Activated CD8-positive, alpha-beta T cell treated with anti-CD3 and anti-CD28 coated beads for 36 hours (primary cell): ENCODE results near the gene PPP1R9A. TPM values are rescaled to one million over a fixed set of nuclear protein-coding genes. Genes with fewer than 3 reads are reported as not detected.

ENCODE experiments used
- ATAC-seq: fragments of 200-7000 bp; cut with Tn5 transposase; one replicate; pipeline ENCODE4 v1.10.0; 2021; ENCODE audit warnings: mild to moderate bottlenecking, moderate library complexity
- CTCF ChIA-PET: fragments of 350-600 bp; sonication (Branson Sonifier 250); formaldehyde crosslinking; loops from one replicate; lab custom pipeline; 2021; ENCODE audit warnings: antibody characterized with exemption; lab: Charles Lee
- POLR2A ChIA-PET: fragments of 350-600 bp; sonication (Branson Sonifier 250); formaldehyde crosslinking; loops from one replicate; lab custom pipeline; 2021; ENCODE audit warnings: antibody characterized with exemption; lab: Charles Lee
- DNase-seq: peaks from one replicate; pipeline ENCODE4 v3.0.0-alpha.2; 2020
- H3K27ac Mint-ChIP-seq: one replicate; pipeline ENCODE4 v1.8.0; 2021; ENCODE audit warnings: mild to moderate bottlenecking, mixed read lengths
- H3K27me3 Mint-ChIP-seq: one replicate; pipeline ENCODE4 v1.8.0; 2021; ENCODE audit warnings: mixed read lengths
- H3K36me3 Mint-ChIP-seq: one replicate; pipeline ENCODE4 v1.8.0; 2021; ENCODE audit warnings: low read depth, mixed read lengths
- H3K4me1 Mint-ChIP-seq: one replicate; pipeline ENCODE4 v1.8.0; 2021; ENCODE audit warnings: low read depth, mixed read lengths
- H3K4me3 Mint-ChIP-seq: one replicate; pipeline ENCODE4 v1.8.0; 2021; ENCODE audit warnings: mild to moderate bottlenecking, moderate library complexity, mixed read lengths
- H3K9me3 Mint-ChIP-seq: one replicate; pipeline ENCODE4 v1.8.0; 2021; ENCODE audit warnings: mixed read lengths
- intact Hi-C: fragments of 100-400 bp; cut with micrococcal nuclease; formaldehyde crosslinking; loops from one replicate; pipeline ENCODE4 v1.10.0; 2022
- total RNA-seq, 2 experiments: library from RNA; stranded (reverse); gene quantifications; one replicate each; pipeline ENCODE4 v1.2.3, GENCODE V29; 2021
- TF ChIP-seq, protein P1 (sequence below): fragments of 200-600 bp; IDR thresholded peaks from one replicate; pipeline ENCODE4 v1.8.0; 2022; ENCODE audit warnings: antibody characterized with exemption, mild to moderate bottlenecking

PPP1R9A gene
- total RNA-seq, 2 experiments from 2014 or later, result 0.05 to 0.13 TPM

DNA sequence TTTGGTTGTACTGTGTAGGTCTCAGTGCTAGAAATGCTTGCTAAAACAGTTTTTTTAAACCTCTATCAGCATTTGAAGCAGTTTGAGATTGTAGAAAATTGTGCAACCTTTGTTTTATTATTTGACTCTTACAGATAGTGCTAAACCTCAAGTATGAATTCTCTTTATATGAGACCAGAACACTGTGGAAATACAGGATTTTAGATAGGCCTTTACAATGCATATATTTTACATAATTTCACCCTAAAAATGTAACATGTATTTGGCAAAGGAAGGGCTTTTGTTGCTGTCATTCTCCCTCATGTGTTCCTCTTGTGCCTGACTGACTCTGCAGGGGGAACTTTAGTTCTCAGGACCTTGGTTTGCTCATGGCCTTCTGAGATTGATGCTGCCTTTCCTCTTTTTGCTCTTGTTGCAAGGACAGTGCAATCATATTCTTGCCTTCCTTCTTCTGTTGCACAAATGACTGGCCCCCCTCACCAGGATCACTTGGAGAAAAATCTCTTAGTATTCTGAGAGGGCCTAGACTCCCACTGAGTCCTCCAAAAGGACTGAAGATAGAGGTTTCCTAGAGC is 188.7 kb downstream of the PPP1R9A start:
- H3K27me3 Mint-ChIP-seq, result peaks cover 5% of the 10 kb centered on the region
- H3K9me3 Mint-ChIP-seq, result no peaks in the 10 kb centered on the region
- POLR2A ChIA-PET, result no interaction called here
- H3K27ac Mint-ChIP-seq, result no peak overlapping the region
- no peak overlapping the region for H3K4me3 Mint-ChIP-seq
- no peak for DNase-seq
- TF ChIP-seq, protein P1, sequence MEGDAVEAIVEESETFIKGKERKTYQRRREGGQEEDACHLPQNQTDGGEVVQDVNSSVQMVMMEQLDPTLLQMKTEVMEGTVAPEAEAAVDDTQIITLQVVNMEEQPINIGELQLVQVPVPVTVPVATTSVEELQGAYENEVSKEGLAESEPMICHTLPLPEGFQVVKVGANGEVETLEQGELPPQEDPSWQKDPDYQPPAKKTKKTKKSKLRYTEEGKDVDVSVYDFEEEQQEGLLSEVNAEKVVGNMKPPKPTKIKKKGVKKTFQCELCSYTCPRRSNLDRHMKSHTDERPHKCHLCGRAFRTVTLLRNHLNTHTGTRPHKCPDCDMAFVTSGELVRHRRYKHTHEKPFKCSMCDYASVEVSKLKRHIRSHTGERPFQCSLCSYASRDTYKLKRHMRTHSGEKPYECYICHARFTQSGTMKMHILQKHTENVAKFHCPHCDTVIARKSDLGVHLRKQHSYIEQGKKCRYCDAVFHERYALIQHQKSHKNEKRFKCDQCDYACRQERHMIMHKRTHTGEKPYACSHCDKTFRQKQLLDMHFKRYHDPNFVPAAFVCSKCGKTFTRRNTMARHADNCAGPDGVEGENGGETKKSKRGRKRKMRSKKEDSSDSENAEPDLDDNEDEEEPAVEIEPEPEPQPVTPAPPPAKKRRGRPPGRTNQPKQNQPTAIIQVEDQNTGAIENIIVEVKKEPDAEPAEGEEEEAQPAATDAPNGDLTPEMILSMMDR, result no peak
- ATAC-seq, result no peak
- no peaks in the 10 kb centered on the region for H3K36me3 Mint-ChIP-seq
- H3K4me1 Mint-ChIP-seq, result no peaks in the 10 kb centered on the region
- CTCF ChIA-PET, result no interaction called here
- intact Hi-C loops, result no loop called here

DNA sequence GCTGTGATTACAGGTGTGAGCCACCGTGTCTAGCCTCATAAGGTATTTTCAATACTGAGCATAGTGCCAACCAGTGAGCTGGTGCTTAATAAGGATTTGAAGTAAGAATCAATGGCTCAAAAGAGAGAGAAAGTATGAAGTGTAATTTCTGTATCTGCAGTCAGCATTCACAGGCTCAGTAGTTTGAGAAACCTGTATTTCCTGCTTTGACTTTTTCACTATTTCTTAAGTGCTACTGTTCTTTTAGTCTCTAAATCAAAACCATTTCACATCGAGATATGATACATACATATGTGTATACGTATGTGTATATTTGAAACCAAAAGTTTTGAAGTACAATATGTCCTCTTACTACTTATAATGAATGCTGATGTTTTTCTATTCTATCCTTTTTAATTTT is 189.9 kb downstream of the PPP1R9A start:
- Mint-ChIP-seq H3K4me3 (no peak overlapping the region), H3K4me1 (no peaks in the 10 kb centered on the region)
- CTCF ChIA-PET, result no interaction called here

DNA sequence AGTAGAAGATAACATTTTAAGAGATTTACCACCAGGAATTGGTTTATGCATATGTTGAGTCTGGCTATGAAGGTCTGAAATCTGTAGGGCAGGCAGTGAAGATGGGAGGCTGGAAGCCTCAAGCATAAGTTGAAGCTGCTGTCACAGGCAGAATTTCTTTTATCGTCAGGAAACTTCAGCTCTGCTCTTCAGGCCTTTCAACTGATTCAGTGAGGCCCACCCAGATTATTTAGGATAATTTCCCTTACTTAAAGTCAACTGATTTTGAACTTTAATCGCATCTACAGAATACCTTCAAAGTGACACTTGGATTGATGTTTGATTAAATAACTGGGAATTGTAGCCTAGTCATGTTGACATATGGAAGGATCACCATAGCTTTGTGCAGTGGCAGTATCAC is 190.5 kb downstream of the PPP1R9A start:
- no peak overlapping the region for H3K27ac Mint-ChIP-seq
- H3K36me3 Mint-ChIP-seq, result no peaks in the 10 kb centered on the region
- H3K4me3 Mint-ChIP-seq, result no peak overlapping the region
- no peaks in the 10 kb centered on the region for H3K4me1 Mint-ChIP-seq
- peaks cover 2% of the 10 kb centered on the region for H3K27me3 Mint-ChIP-seq
- no peaks in the 10 kb centered on the region for H3K9me3 Mint-ChIP-seq
- ChIA-PET POLR2A (no interaction called here), CTCF (no interaction called here)
- no peak for DNase-seq
- TF ChIP-seq, protein P1, result no peak
- intact Hi-C loops, result no loop called here
- no peak for ATAC-seq

More for the DNA sequence above, 189.9 kb downstream of the PPP1R9A start:
- intact Hi-C loops, result no loop called here
- Mint-ChIP-seq H3K27ac (no peak overlapping the region), H3K27me3 (peaks cover 2% of the 10 kb centered on the region), H3K36me3 (no peaks in the 10 kb centered on the region), H3K9me3 (no peaks in the 10 kb centered on the region)
- ATAC-seq (no peak), DNase-seq (no peak)
- TF ChIP-seq, protein P1, result no peak
- POLR2A ChIA-PET, result no interaction called here

DNA sequence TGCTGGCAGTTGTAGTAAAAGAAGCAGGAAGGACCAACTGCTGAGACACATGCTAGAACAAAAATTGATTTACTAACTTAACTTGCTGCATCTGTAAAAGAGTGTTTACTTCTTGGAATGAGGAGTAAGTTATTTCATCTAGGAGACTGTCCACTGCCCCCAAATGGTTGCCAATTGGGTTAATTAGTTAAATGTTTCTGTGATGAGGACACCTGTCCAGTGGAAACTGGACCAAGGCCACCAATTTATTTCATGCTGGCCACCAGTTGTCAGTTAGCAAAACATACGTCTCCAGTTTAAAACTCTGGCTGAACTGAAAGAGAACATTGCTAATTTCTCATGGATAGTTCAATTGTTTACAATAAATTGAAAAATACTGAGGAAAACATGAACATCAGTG is 191.7 kb downstream of the PPP1R9A start:
- POLR2A ChIA-PET, result interaction anchor here (0.6 kb wide), 1 partner anchor 579 kb away, joined by 3 read pairs; no protein-coding TSS in a partner anchor
- Mint-ChIP-seq H3K36me3 (no peaks in the 10 kb centered on the region), H3K27ac (no peak overlapping the region), H3K4me1 (no peaks in the 10 kb centered on the region), H3K9me3 (no peaks in the 10 kb centered on the region), H3K4me3 (no peak overlapping the region), H3K27me3 (peaks cover 2% of the 10 kb centered on the region)
- CTCF ChIA-PET, result no interaction called here
- TF ChIP-seq, protein P1, result no peak
- intact Hi-C loops, result no loop called here
- DNase-seq (no peak), ATAC-seq (no peak)

DNA sequence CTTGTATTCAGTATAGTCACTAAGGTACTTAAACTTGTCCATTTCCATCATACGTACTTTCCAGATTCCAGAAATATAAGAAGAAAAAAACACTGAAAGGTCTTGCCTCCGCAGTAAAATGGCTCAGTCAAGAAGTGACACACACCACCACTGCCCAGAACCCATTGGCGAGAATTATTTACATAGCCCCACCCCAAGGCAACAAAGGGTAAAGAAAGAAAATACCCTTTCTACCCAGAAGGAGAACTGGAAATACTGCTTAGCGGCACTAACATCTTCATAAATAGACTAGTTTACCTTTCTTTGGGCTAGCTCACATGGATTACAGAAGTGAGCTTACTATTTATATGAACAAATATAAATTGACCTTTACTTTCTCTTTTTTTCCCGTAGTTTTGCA is 194.0 kb downstream of the PPP1R9A start:
- CTCF ChIA-PET, result no interaction called here
- H3K27ac Mint-ChIP-seq, result no peak overlapping the region

More for the DNA sequence above, 194.0 kb downstream of the PPP1R9A start:
- Mint-ChIP-seq H3K9me3 (no peaks in the 10 kb centered on the region), H3K36me3 (no peaks in the 10 kb centered on the region), H3K27me3 (no peaks in the 10 kb centered on the region), H3K4me1 (no peaks in the 10 kb centered on the region), H3K4me3 (no peak overlapping the region)
- POLR2A ChIA-PET, result no interaction called here
- no peak for ATAC-seq
- DNase-seq, result no peak
- TF ChIP-seq, protein P1, result no peak
- intact Hi-C loops, result no loop called here
